HEK293T (cell line): ENCODE results near the gene CST3.

Experiments
- CTCF ChIA-PET: fragments of 350-600 bp; formaldehyde crosslinking; extraction: SDS; loops from one replicate; lab custom pipeline; 2021; ENCODE audit warnings: antibody characterized with exemption, inconsistent platforms; lab: Yijun Ruan, JAX
- POLR2A ChIA-PET: fragments of 350-600 bp; formaldehyde crosslinking; extraction: SDS; loops from one replicate; lab custom pipeline; 2020; ENCODE audit warnings: antibody characterized with exemption, inconsistent platforms; lab: Yijun Ruan, JAX
- DNase-seq: peaks from one replicate; pipeline ENCODE4 v3.0.0; 2012; ENCODE audit warnings: mixed read lengths; ENCODE audit errors: extremely low spot score
- ARNT ChIP-seq: fragments of 450-650 bp; IDR thresholded peaks from 2 replicates; pipeline ENCODE4 v1.6.1; 2017; ENCODE audit warnings: mild to moderate bottlenecking
- BHLHE40 ChIP-seq: fragments of 450-650 bp; IDR thresholded peaks from 2 replicates; pipeline ENCODE4 v1.6.1; 2016; ENCODE audit warnings: mild to moderate bottlenecking, moderate library complexity, borderline replicate concordance
- CTBP1 ChIP-seq: fragments of 450-650 bp; IDR thresholded peaks from 2 replicates; pipeline ENCODE4 v1.6.1; 2016; ENCODE audit warnings: borderline replicate concordance
- ELF4 ChIP-seq: fragments of 450-650 bp; IDR thresholded peaks from 2 replicates; pipeline ENCODE4 v1.6.1; 2017; ENCODE audit warnings: antibody characterized with exemption
- FOXA1 ChIP-seq: fragments of 450-650 bp; IDR thresholded peaks from 2 replicates; pipeline ENCODE4 v1.6.1; 2016; ENCODE audit warnings: mild to moderate bottlenecking
- FOXK2 ChIP-seq: fragments of 450-650 bp; IDR thresholded peaks from 2 replicates; pipeline ENCODE4 v1.6.1; 2016; ENCODE audit warnings: mild to moderate bottlenecking
- FOXM1 ChIP-seq: fragments of 450-650 bp; IDR thresholded peaks from 2 replicates; pipeline ENCODE4 v1.6.1; 2017; ENCODE audit warnings: mild to moderate bottlenecking, borderline replicate concordance
- HDGF ChIP-seq: fragments of 450-650 bp; IDR thresholded peaks from 2 replicates; pipeline ENCODE4 v1.6.1; 2017; ENCODE audit warnings: antibody characterized with exemption, borderline replicate concordance
- L3MBTL2 ChIP-seq: fragments of 450-650 bp; conservative IDR thresholded peaks from 2 replicates; pipeline ENCODE4 v1.6.1; 2016; ENCODE audit warnings: mild to moderate bottlenecking
- LEF1 ChIP-seq: fragments of 450-650 bp; IDR thresholded peaks from 2 replicates; pipeline ENCODE4 v1.6.1; 2017; ENCODE audit warnings: mild to moderate bottlenecking, borderline replicate concordance
- NFRKB ChIP-seq: fragments of 450-650 bp; IDR thresholded peaks from 2 replicates; pipeline ENCODE4 v1.6.1; 2016; ENCODE audit warnings: mild to moderate bottlenecking, moderate library complexity
- SP1 ChIP-seq: fragments of 450-650 bp; IDR thresholded peaks from 2 replicates; pipeline ENCODE4 v1.6.1; 2017
- SUZ12 ChIP-seq: fragments of 450-650 bp; IDR thresholded peaks from 2 replicates; pipeline ENCODE4 v1.6.1; 2016; ENCODE audit warnings: mild to moderate bottlenecking
- TARDBP ChIP-seq: fragments of 450-650 bp; IDR thresholded peaks from 2 replicates; pipeline ENCODE4 v1.6.1; 2016
- ZNF384 ChIP-seq: fragments of 450-650 bp; IDR thresholded peaks from 2 replicates; pipeline ENCODE4 v1.6.1; 2016
- TF ChIP-seq, protein P1 (sequence below): fragments of 450-650 bp; IDR thresholded peaks from 2 replicates; pipeline ENCODE4 v1.6.1; 2016

Gene CST3

DNA sequence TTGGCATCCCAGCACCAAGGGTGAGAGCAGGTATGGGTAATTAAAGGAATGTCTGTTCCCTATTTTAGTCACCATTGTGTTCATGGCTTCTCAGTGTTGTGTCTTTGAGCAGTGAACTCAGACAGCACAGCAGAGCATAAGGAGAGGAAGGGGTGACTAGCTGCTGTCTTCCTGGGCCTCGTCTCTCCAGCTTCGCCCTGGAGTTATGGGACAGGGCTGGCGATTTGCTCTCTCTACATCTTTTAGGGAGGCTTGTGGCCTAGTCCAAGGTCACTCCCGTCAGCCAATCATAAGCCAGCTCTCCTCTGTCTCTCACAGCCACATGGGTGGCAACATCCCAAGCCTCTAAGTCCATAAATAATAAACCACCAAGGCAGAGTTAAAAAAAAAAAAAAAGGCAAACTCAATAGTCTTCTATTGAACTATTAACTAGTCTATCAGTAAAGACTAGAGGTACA lies 7.3 kb downstream of the CST3 start:
- ChIA-PET CTCF (no interaction called here), POLR2A (no interaction called here)
- no peak for DNase-seq
- TF ChIP-seq FOXK2 (no peak), TARDBP (no peak), CTBP1 (no peak), SUZ12 (no peak)

DNA sequence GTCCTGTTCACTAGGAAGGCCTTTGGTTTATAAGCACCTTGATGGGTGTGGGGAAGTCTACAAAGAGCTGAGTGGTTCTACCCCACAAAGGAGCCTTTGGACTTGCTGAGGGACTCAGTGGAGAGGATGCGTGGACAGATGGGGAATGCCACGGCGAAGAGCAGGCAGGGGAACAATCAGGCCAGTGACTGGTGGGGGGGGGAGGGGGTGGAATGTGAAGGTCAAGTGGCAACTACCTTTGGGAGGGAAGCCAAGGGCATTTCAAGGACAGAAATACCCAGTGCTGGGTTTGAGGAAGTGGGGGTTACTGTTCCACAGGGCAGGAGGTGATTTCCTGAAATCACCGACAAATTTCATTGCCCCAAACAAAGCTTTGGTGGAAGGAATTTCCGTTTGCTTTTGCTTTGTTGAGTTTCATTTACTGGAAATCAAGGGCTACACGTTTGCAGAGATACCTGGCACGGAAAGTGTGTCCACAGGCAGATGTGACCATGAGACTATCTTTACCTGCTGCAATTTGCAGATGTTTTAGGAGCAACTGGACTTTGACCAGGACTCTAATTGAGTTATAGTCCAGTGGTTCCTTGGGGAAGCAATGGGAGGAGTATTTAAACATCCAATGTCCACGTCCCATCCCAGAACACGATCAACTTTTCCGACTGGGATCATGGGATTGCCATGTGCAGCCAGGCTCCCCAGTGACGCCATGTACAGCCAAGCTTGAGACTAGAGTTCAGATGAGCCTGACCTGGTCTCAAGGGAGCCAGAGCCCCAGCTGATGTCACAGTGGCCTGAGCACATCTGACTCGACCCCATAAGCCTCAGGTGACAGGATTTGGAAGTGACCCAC lies 8.0 kb downstream of the CST3 start:
- POLR2A ChIA-PET, result no interaction called here
- TF ChIP-seq L3MBTL2 (no peak), BHLHE40 (no peak), ARNT (no peak), FOXK2 (no peak), ZNF384 (no peak), SUZ12 (no peak), NFRKB (no peak), FOXM1 (no peak), TARDBP (no peak), LEF1 (no peak), ELF4 (no peak), FOXA1 (no peak), SP1 (no peak)
- TF ChIP-seq, protein P1, sequence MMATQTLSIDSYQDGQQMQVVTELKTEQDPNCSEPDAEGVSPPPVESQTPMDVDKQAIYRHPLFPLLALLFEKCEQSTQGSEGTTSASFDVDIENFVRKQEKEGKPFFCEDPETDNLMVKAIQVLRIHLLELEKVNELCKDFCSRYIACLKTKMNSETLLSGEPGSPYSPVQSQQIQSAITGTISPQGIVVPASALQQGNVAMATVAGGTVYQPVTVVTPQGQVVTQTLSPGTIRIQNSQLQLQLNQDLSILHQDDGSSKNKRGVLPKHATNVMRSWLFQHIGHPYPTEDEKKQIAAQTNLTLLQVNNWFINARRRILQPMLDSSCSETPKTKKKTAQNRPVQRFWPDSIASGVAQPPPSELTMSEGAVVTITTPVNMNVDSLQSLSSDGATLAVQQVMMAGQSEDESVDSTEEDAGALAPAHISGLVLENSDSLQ, result no peak
- CTCF ChIA-PET, result no interaction called here
- DNase-seq, result no peak

DNA sequence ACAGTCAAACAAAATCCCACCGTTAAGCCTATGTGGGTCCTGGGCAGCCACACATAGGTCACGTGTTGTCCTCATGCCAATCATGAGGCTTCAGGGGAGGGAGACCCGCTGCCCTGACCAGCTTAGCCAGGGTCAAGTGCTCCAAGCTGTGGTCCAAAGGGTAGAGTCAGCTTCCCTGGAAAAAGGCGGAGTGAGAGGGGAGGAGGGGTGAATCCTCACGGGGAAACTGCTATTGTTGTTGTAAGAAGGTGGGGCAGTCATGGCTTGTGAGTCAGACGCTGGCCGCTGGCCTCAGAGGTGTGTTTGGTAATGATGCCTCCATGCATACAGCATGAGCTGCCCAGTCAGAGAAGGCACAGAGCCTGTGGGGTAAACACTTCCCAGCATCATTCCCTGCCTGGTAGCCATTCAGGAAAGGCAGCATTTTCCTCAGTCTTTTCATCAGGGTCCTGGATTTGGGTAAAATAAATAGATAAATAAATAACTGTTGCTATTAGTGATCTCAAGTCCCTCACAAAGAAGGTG lies 8.7 kb downstream of the CST3 start:
- ChIA-PET CTCF (no interaction called here), POLR2A (no interaction called here)
- DNase-seq, result no peak
- TF ChIP-seq BHLHE40 (no peak), FOXA1 (no peak), FOXK2 (no peak), ELF4 (no peak)
- TF ChIP-seq, protein P1, result no peak

DNA sequence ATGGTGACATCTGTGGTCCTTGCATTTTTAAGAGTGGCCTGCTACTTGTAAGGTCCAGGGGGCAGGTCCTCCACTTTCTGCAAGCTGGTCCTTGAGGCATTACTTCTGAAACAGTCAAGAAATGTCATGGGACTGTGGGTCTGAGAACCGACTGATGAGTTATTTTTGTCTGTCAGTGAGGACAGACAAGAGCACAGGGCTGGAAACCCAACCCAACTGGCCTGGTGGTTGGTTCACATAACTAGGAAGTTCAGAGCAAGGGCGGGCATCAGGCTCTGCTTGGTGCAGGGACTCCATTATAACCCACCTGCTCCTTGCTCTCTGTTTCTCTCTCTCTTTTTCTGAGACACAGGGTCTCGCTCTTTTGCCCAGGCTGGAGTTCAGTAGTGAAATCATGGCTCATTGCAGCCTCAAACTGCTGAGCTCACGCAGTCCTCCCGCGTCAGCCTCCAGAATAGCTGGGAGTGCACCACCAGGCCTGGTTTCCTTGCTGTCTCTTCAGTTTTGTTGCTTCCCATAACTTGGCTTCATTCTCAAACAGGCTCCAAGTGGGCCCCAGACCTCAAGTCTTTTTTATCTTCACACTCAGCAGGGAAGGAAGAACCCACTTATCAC lies 9.2 kb downstream of the CST3 start:
- ChIA-PET POLR2A (no interaction called here), CTCF (no interaction called here)
- TF ChIP-seq BHLHE40 (no peak), ARNT (no peak), TARDBP (no peak), SUZ12 (no peak), FOXM1 (no peak), FOXA1 (no peak), ELF4 (no peak), FOXK2 (no peak), HDGF (no peak), CTBP1 (no peak), L3MBTL2 (no peak)
- TF ChIP-seq, protein P1, result no peak
- DNase-seq, result no peak

DNA sequence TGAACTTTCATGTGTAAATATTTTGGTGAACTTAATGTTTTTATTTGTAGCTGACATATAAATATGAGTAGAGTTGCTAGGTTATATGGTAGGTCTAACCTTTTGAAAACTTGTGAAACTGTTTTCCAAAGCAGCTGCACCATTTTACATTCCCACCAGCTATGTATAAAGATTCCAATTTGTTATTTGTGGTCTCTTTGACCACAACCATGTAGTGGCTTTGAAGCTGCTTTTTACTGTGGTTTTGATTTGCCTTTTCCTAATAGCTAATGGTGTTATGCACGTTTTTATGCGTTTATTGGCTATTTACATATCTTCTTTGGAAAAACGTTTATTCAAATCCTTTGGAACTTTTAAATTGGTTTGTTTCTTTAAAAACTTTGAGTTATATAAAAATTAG lies 10.3 kb downstream of the CST3 start:
- ChIA-PET POLR2A (no interaction called here), CTCF (no interaction called here)
- TF ChIP-seq, protein P1, result no peak
- TF ChIP-seq SUZ12 (no peak), ARNT (no peak), TARDBP (no peak), FOXM1 (no peak), ELF4 (no peak), HDGF (no peak), FOXA1 (no peak), SP1 (no peak), BHLHE40 (no peak), L3MBTL2 (no peak), ZNF384 (no peak), CTBP1 (no peak)
- DNase-seq, result no peak
